ENCODE data around the gene G6PC1. TPM values are rescaled to one million over a fixed set of nuclear protein-coding genes. Genes with fewer than 3 reads are reported as not detected.

The G6PC1 gene
- total and polyA plus RNA-seq, 2 of the 13 experiments (the other 11 are each of a cell fraction or from before 2014, with no cell fraction given) = 1.7 to 37.9 TPM

GRCh38 chr17:42866216-42866615, 34.4 kb upstream of the G6PC1 start (continued):
- no peak for TF ChIP-seq E2F1 (CRISPR knock-in tag; IDR thresholded peaks at IDR 0.05)
- no peak for TF ChIP-seq ZNF550 (CRISPR knock-in tag; IDR thresholded peaks at IDR 0.05; ENCODE audit: borderline replicate concordance)
- TF ChIP-seq HES4 (CRISPR knock-in tag; IDR thresholded peaks at IDR 0.05; ENCODE audit: borderline replicate concordance) = no peak
- no peak for TF ChIP-seq NR2C2 (CRISPR knock-in tag; IDR thresholded peaks at IDR 0.05; ENCODE audit: borderline replicate concordance)
- peak; percentile 76 for TF ChIP-seq ZNF687 (CRISPR knock-in tag; IDR thresholded peaks at IDR 0.05)
- no peak for TF ChIP-seq ZNF530 (CRISPR knock-in tag; IDR thresholded peaks at IDR 0.05; ENCODE audit: low read depth)
- TF ChIP-seq KDM2A (CRISPR knock-in tag; IDR thresholded peaks at IDR 0.05; ENCODE audit: borderline replicate concordance, low read depth) = 0 out of 2 replicates have a peak, but pooled peaks have one; percentile 0
- TF ChIP-seq ZBTB26 (CRISPR knock-in tag; IDR thresholded peaks at IDR 0.05; ENCODE audit: borderline replicate concordance) = no peak
- TF ChIP-seq ZNF484 (CRISPR knock-in tag; IDR thresholded peaks at IDR 0.05; ENCODE audit: borderline replicate concordance, low read depth) = no peak
- no peak for TF ChIP-seq SATB2 (CRISPR knock-in tag; IDR thresholded peaks at IDR 0.05)
- TF ChIP-seq HMGXB3 (CRISPR knock-in tag; IDR thresholded peaks at IDR 0.05; ENCODE audit: borderline replicate concordance) = no peak
- no peak for TF ChIP-seq DMTF1 (CRISPR knock-in tag; IDR thresholded peaks at IDR 0.05)
- no peak for TF ChIP-seq SRSF9 (IDR thresholded peaks at IDR 0.05; ENCODE audit: borderline replicate concordance, insufficient read depth, low read depth, low read length, poor library complexity, severe bottlenecking)

Data from HepG2 (cell line).